ENCODE results near the gene DYNC2I2. TPM values are rescaled to one million over a fixed set of nuclear protein-coding genes. Genes with fewer than 3 reads are reported as not detected.
A peak's percentile ranks its signal among the peaks of the same experiment; 100 is the strongest.

DYNC2I2 gene
- total RNA-seq, 1 experiment from 2014 or later, result 137 TPM

DNA sequence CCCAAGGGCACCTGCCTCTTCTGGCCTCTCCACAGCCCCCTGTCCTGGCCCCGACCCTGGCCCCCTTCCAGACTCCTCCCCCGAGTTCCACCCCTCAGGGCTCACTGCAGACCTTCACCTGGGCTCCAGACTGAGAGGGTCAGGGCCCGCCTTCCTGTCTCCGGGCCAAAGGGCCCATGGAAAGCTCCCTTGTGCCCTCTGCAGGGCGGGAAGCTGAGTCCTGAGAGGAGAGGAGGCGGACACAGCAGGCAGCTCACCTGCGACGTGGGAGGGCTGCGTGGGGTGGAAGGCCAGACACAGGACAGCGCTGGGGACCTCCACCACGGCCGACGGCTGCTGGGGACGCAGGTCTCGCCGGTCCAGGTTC is 20.6 kb downstream of the DYNC2I2 start:
- peak; percentile 79 for DNase-seq (ENCODE audit: low read depth)

GRCh38 chr9:128635266-128636023 is 21.2 kb downstream of the DYNC2I2 start:
- peak; percentile 98 for DNase-seq (ENCODE audit: low read depth)

- DNase-seq (ENCODE audit: low read depth), result no peak
Observed at GRCh38 chr9:128634651-128635262, 21.9 kb downstream of the DYNC2I2 start.

DNA sequence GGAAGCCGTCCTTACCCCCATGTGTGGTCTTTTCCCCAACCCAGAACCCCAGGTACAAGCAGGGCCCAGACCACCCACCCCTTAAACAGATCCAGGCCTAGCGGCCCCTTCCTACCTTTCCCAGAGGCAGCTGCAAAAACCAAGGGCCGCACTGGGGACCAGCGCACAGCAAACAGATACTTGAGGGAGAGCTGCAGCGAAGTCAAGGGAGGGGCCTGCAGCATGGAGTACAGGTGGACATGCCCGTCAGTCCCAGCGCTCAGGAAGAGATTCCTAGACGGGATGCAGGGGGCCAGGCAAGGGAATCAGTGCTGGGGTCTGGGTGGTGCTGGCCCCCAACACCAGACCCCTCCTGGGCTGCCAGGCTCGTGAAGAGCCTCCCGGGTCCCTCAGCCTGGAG is 22.5 kb downstream of the DYNC2I2 start:
- DNase-seq (ENCODE audit: low read depth), result no peak

DNA sequence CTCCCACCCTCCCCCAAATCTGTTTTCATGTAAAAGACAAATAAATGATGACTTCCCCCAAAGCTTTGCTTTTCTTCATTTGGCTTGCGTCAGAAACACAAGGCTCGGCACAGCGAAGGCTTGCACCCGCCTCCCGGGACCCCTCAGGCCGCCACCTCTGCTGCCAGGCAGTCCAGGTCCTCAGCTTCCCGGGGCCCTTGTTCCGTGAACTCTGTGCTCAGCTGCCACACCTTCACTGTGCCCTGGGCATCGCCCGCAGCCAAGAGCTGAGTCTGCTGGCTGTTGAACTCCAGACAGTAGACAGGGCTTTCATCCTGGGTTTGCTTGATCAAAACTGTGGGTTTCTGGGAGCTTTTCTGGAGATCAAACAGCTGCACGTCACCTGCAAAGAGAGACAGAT is 23.0 kb downstream of the DYNC2I2 start:
- DNase-seq (ENCODE audit: low read depth), result no peak

GRCh38 chr9:128633057-128633456 is 23.6 kb downstream of the DYNC2I2 start:
- DNase-seq (ENCODE audit: low read depth), result no peak

DNA sequence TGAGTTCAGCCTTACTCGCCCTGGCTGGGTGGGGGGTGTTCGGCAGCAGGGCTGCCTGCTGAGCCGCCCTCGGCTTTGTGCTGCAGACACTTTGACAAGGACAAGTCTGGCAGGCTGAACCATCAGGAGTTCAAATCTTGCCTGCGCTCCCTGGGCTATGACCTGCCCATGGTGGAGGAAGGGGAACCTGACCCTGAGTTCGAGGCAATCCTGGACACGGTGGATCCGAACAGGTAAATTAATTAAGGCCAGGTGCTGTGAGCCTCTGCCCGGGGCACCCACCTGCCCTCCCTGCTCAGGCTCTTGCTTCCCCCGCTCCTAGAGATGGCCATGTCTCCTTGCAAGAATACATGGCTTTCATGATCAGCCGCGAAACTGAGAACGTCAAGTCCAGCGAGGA is 24.2 kb downstream of the DYNC2I2 start:
- DNase-seq (ENCODE audit: low read depth), result no peak

GRCh38 chr9:128632066-128632465 is 24.6 kb downstream of the DYNC2I2 start:
- DNase-seq (ENCODE audit: low read depth), result no peak

DNA sequence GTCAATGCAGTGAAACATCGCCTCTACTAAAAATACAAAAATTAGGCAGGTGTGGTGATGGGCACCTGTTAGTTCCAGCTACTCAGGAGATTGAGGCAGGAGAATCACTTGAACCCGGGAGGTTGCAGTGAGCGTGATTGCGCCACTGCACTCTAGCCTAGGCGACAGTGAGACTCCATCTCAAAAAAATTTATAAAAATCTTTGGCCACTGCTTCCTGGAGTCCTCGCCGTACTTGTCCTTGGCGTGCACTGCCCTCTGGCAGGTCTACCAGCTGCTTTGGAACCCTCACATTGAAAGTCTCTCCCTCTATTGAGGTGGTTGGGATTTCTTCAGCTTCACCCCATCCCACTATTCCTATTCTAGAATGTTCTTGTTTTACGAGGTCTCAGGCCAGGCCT is 25.0 kb downstream of the DYNC2I2 start:
- DNase-seq (ENCODE audit: low read depth), result no peak

GRCh38 chr9:128629852-128630545 is 26.6 kb downstream of the DYNC2I2 start:
- DNase-seq (ENCODE audit: low read depth), result no peak

GRCh38 chr9:128629136-128629535 is 27.5 kb downstream of the DYNC2I2 start:
- no peak for DNase-seq (ENCODE audit: low read depth)

GRCh38 chr9:128628471-128629048 is 28.1 kb downstream of the DYNC2I2 start:
- no peak for DNase-seq (ENCODE audit: low read depth)

DNA sequence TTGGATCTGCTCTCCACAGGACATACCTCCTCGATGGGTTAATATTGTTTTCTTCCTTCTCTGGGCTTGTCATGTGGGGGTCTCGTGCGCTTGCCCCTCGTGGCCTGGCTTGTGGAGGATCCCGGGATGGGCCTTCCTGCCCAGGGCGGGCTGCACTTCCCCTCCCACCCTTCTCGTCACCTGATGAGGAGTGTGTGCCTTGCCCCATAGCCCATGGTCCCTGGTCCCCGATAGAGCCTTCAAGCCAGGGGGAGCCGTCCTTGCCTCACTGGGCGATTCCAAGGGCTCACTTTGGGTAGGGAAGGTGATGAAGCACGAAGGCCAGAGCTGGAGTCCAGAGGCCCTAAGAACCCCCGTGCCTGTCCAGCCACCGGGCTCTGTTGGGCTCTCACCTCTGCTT is 28.7 kb downstream of the DYNC2I2 start:
- no peak for DNase-seq (ENCODE audit: low read depth)

GRCh38 chr9:128627127-128627715 is 29.4 kb downstream of the DYNC2I2 start:
- no peak for DNase-seq (ENCODE audit: low read depth)

GRCh38 chr9:128626181-128626580 is 30.5 kb downstream of the DYNC2I2 start:
- no peak for DNase-seq (ENCODE audit: low read depth)

DNA sequence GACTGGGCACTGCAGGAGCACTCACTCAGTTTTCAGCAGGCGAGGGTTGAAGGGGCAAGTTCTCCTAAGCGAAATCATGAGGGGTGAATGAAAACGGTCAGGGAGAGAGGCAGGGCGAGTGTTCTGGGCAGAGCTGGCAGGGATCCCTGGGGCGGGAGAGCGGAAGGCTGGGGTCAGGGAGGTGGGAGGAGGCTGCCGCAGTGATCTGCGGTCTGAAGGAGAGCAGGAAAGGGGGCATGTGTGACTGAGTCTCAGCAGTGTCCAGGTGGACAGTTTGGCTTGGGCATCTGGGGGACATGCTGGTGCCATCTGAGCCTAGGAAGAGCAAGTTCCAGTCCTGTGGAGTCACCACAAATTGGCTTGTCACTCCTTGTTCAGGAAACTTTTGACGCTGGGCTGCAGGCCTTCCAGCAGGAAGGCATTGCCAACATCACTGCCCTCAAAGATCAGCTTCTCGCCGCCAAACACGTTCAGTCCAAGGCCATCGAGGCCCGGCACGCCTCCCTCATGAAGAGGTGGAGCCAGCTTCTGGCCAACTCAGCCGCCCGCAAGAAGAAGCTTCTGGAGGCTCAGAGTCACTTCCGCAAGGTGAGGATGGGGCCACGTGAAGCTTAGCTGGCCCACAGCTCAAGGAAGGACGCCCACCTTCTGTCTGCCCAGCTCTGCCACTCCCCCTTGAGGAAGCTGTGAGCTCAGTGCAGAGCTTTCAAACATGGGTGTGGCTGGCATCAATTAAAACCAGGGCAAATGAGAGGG is 31.1 kb downstream of the DYNC2I2 start:
- DNase-seq (ENCODE audit: low read depth), result no peak

DNA sequence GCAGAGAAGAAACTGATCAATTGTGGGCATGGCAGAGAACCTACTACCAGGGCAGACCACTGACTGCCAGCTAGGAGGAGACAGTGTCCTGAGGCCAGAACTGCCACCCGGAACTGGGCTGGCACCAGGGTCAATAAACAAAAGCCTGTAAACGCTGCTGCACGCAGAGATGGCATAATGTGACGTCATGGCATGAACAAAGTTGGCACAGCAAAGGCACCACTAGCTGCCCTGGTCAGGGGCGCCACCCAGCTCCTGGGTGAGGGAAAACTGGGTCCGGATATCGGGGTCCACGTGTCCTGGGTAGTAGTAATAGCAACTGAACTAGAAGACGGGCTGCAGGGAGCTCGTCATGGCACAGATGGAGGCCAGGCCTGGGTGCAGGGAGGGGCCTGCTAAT is 32.1 kb downstream of the DYNC2I2 start:
- DNase-seq (ENCODE audit: low read depth), result no peak

DNA sequence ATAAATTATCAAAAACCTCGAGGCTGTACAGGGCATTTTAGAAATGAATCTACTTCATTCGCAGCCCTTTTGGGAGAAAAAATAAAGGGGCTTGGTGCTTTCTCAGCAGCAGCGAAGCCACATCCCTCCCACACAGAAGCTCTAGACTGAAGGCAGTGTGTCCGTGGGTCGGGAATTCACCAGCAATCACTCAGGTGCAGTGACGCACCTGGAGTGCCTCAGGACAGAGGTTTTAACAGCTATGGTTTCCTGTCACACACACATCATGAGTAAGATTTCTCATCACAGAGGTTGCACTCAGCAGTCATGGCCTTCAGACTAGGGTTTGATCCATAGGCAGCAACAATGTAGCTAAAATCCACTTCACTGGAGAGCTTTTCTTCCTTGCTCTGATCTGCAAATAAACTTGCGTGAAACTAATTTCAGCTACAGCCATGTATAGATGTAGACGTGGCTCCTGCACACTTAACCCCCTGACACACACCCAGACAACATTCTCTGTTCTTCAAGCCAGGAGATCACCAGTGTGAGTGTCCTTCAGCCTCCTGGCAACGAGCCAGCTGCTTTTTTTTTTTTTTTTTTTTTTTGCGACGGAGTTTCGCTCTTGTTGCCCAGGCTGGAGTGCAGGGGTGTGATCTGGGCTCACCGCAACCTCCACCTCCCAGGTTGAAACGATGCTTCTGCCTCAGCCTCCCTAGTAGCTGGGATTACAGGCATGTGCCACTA is 34.8 kb downstream of the DYNC2I2 start:
- DNase-seq (ENCODE audit: low read depth), result no peak

DNA sequence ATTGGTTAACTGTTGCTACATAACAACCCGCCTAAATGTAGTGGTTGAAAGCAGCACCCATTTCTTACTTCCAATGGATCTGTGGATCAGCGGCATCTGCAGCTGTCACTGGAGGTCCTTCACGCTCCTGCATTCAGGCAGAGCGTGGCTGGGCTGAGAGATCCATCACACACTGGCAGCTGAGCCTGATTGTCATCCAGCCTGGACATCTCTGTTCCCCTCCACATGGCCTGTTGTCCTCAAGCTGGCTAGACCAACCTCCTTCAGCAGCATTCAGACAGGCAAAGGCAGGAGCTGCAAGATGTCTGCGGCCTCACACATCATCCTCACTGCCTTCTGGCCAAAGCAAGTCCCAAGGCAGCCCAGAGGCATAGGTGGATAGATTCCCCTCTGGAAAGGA is 36.9 kb downstream of the DYNC2I2 start:
- no peak for DNase-seq (ENCODE audit: low read depth)

DNA sequence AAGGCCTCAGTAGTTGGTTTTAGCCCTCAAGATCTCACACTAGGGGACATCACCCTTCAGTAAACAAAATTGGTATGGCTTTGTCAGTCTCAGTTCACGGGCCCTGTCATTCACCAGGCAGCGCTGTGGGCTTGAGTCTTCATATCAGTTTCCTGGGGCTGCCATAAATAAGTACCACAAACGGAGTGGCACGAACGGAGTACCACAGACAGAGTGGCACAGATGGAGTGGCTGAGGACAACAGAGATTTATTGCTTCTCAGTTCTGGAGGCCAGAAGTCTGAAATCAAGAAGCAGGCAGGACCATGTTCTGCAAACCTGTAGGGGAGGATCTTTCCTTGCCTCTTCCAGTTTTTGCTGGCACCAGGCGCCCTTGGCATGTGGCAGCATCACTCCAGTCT is 37.5 kb downstream of the DYNC2I2 start:
- no peak for DNase-seq (ENCODE audit: low read depth)

GRCh38 chr9:128617943-128618342 is 38.7 kb downstream of the DYNC2I2 start:
- DNase-seq (ENCODE audit: low read depth), result no peak

All from M059J (cell line).